ENCODE data around the gene SERHL2.
"Not testable (repeated sequence)": the region's sequence is repeated elsewhere in the genome, so short reads cannot be mapped to it uniquely, and the experiment has no call there.

The SERHL2 gene

GRCh38 chr22:42610186-42610585 lies 56.4 kb downstream of the SERHL2 start:
- DNase-seq = no peak

GRCh38 chr22:42611051-42611450 lies 57.3 kb downstream of the SERHL2 start:
- DNase-seq = no peak

- no peak for DNase-seq
Observed at GRCh38 chr22:42612336-42612735, 58.6 kb downstream of the SERHL2 start.

- no peak for DNase-seq
Observed at GRCh38 chr22:42613872-42614301, 60.1 kb downstream of the SERHL2 start.

- peak; percentile 98 for DNase-seq
Observed at GRCh38 chr22:42614312-42615091, 60.7 kb downstream of the SERHL2 start, which contains the start of gene POLDIP3. POLDIP3 (minus strand) TSS chr22:42614883; CDS start chr22:42614857, 26 bp downstream.

GRCh38 chr22:42615092-42615859 lies 61.5 kb downstream of the SERHL2 start:
- DNase-seq = peak; percentile 96

- not testable (repeated sequence) for DNase-seq
Observed at GRCh38 chr22:42615860-42616175, 62.1 kb downstream of the SERHL2 start.

GRCh38 chr22:42617155-42617983 lies 63.6 kb downstream of the SERHL2 start:
- DNase-seq = no peak

GRCh38 chr22:42619261-42620063 lies 65.7 kb downstream of the SERHL2 start:
- no peak for DNase-seq

GRCh38 chr22:42620084-42620483 lies 66.3 kb downstream of the SERHL2 start:
- no peak for DNase-seq

- DNase-seq = peak; percentile 55
Observed at GRCh38 chr22:42621505-42622002, 67.8 kb downstream of the SERHL2 start.

GRCh38 chr22:42622061-42622710 lies 68.4 kb downstream of the SERHL2 start:
- DNase-seq = no peak

- peak; percentile 51 for DNase-seq
Observed at GRCh38 chr22:42623301-42623751, 69.6 kb downstream of the SERHL2 start.

Data from CD4-positive, alpha-beta T cell treated with Interleukin-15 for 1 hour (primary cell).